HG03520 (cell line): Measurements from ENCODE around the gene ANKMY1.

ENCODE experiments used
- ATAC-seq: cut with Tn5 transposase; IDR thresholded peaks from one replicate; pipeline ENCODE4 v1.9.1; 2021; ENCODE audit warnings: mild to moderate bottlenecking, moderate library complexity; ENCODE audit not compliant: unreplicated experiment

The ANKMY1 gene

DNA sequence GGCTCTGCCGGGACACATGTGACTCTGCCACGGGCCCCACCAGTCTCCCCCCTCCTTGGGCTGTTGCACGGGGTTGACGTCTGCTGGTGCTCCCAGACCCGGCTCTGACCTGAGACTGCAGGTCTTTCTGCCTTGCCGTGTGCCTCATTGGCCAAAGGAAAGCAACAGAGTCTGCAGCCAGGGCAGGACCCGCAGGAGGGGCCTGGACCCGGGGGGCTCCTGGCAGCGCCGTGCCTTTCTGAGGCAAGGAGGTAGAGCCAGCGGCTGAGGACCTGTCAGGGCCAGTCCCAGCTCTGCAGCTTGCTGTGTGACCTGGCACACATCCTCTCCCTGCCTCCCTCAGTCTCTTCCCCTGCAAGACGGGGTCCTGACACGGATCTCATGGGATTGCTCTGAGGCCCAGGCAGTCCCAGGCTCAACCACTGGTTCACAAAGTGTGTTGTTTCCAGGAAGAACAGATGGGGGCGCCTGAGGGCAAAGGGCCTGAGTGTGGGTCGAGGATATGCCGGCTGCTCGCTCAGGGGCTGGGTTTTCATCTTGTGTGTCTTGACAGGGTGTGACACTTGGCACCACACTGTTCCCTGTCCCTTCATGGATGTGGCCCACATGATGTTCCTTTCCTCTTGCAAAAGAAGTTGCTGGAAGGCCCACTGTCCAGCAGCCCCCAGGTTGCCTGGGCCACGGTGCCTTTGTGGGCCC is 37.7 kb upstream of the ANKMY1 start:
- no peak for ATAC-seq

DNA sequence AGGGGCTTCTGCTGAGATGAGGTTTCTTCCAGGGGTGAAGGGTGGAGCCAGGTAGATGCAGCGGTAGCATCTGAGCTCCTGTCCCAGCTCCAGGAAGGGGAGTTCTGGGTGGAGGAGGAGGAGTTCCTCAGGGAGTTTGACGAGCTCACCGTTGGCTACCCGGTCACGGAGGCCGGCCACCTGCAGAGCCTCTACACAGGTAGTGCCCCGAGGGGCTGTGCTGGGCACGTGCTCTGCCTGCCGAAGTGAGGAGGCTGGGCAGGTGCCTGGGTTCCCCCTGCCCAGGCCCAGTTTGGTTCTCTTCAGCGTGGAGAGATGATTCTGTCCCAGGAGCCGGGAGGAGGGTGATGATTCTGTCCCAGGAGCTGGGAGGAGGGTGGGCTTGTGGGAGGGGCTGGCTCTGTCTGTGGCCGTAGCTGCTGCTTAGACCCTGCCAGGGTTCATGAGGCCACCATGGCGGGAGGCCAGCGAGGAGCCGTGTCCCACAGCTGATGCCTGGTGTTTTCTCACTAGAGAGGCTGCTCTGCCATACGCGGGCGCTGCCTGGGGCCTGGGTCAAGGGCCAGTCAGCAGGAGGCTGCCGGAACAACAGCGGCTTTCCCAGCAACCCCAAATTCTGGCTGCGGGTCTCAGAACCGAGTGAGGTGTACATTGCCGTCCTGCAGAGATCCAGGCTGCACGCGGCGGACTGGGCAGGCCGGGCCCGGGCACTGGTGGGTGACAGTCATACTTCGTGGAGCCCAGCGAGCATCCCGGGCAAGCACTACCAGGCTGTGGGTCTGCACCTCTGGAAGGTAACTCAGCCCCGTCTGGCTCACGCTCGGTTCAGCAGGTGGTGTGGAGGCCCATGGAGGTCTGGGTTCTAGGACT is 37.0 kb upstream of the ANKMY1 start:
- no peak for ATAC-seq

DNA sequence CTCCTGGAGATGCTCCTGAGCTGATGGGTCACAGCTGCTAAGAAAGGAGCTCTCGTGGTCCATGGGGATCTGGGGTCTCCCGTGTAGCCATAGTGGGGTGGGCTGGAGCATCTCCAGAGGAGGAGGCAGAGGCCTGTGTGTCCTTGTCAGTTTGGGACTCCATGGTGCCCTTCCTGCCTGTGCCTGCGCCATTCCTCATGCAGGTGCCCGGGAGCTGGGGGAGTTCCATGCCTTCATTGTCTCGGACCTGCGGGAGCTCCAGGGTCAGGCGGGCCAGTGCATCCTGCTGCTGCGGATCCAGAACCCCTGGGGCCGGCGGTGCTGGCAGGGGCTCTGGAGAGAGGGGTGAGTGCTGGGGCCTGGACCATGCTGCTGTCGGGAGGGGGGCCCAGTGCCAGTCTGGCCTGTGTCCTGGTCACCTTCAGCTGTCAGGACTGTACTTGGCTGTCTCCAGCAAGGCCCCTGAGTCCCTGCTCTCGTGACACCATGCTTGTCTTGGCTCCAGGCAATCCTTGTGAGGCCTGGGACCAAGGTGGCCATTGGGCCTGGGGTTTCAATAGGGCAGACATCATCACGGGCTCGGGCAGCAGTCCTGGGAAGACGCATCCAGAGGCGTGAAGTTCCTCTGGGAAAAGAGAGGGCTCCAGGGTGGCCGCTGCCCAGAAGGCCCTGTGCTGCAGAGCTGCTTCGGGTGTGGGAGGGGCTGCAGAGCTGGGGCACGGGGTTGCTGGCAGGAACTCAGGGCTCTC is 36.1 kb upstream of the ANKMY1 start:
- no peak for ATAC-seq

DNA sequence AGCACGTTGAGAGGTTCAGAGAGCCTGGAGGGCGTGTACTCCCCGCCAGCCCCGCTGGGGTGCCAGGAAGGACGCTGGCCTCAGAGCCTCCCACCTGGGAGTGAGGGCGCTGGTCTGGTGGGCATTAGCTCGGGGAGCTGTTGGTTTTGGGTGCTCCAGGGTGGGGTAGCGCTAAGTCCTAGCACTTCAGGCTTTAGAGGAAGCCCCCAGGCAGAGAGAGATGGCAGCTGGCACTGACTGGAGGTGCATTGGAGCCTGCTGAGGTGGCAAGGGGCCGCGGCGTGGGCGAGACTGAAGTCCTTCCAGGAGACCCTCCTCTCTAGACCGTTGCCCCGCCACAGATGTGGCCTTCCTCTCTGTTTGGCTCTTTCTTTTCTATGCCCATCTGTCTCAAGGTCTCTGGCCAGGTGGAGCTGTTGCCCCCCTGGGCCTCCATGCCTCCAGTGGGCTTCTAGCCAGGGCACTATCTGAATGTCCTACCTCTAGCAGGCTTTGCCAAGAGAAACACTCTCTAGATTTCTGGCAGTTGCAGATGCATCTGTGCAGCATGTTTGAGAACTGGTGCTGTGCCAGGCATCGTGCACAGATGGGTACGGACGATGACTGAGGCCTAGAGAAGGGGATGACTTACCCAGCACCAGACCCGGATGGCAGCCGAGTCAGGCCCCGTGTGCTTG is 35.4 kb upstream of the ANKMY1 start:
- ATAC-seq, result no peak

DNA sequence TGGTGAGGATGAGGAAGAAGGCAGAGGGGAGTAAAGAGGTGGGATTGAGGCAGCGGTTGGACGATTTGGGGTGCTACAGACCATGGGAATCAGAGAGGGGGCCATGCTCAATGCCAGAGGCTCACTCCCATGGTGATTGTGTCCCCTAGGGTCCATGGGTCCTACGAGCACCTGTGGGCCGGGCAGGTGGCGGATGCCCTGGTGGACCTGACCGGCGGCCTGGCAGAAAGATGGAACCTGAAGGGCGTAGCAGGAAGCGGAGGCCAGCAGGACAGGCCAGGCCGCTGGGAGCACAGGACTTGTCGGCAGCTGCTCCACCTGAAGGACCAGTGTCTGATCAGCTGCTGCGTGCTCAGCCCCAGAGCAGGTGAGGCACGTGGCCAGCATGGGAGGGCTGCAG is 34.0 kb upstream of the ANKMY1 start:
- ATAC-seq, result no peak

DNA sequence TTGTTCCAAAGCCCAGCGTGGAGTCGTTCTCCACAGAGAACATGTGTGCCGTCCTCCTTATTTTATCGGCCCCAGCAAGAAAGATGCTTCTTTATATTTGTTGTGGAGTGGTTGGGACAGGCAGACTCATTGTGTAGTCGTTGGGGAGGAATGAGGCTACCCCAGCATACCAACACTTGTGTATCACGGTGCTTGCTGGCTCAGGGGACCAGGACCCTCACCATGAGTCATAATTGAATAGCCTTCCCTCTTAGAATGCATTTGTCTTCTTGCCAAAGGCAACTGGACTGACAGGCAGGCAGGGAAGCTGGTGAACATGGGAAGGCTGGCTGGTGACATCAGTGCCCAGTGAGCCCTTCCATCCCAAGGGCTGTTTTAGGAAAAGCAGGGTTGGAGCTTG is 33.4 kb upstream of the ANKMY1 start:
- ATAC-seq, result no peak

DNA sequence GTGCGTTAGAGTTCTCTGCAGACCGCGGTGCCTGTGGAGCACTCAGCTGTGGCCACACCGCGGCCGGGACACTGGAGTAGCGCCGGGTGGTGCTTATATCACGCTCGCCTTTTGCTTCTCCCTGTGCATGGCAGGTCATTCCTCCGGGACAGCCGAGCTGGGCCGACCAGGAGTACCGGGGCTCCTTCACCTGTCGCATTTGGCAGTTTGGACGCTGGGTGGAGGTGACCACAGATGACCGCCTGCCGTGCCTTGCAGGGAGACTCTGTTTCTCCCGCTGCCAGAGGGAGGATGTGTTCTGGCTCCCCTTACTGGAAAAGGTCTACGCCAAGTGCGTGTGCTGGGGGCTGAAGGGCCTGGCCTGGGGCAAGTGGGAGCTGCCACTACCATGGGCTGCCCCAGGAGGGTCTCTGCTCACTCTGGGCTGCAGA is 32.9 kb upstream of the ANKMY1 start:
- ATAC-seq, result no peak

DNA sequence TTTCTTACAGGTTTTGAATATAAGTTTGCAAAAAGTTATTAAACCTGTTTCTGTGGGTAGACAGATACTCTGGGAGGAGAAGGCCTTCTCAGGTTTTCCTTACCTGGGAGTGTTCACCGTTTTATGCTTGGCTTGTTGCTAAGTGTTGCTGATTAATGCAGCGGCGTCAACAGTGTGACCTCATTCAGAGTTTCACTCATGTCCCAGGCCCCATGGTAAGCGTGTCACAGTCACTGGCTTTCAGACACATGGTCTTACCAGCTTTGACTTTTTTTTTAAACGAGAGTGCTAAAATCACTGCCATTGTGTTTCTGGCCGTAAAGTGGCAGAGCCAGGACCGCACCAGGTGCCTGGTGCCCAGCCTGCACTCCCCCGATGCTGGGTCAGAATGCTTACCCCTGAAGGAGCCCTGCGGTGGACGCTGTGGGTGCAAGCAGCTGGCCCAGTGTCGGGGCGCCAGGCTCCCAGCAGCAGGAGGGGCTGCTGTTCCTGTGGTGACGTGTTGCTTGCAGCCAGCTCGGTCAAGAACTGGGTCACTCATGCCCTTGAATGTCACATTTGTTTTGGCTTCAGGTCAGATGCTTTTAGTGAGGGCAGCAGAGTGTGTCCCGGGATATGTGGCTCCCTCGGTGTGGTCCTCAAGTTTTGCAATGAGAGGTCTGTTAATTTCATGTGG is 32.2 kb upstream of the ANKMY1 start:
- no peak for ATAC-seq

DNA sequence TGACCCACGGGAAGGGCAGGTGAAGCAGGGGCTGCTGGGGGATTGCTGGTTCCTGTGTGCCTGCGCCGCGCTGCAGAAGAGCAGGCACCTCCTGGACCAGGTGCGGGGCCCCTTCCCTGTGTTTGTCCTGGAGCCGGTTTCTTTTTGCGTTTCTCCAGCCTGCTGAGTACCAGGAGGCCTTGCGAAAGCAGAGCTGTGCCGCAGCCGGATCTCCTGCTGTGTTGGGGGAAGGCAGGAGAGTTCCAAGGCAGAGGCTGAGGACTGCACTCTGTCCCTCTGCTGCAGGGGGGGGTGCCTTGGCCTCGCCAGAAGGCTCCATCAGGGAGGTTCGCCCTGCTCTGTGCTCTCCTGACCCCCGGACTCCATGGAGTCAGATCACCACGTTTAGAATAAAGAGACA is 31.6 kb upstream of the ANKMY1 start:
- ATAC-seq, result no peak

DNA sequence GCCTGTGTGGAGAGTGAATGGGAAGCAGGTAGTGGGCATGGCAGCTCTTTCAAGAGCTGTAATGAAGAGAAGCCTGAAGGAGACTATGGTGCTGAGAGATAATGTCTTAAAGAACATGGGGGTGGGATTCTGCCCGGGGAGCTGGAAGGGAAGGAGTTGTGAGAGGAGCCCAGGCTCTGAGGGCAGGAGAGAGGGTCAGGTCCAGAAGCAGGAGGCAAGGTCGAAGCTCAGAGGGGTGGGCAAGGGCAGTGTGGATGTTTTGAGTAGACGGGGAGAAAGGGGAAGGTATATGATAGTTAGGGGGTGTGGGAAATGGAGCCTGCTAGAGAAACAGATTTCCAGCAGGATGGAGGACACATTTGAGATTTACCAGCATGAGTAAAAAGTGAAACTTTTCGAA is 30.9 kb upstream of the ANKMY1 start:
- ATAC-seq, result no peak

DNA sequence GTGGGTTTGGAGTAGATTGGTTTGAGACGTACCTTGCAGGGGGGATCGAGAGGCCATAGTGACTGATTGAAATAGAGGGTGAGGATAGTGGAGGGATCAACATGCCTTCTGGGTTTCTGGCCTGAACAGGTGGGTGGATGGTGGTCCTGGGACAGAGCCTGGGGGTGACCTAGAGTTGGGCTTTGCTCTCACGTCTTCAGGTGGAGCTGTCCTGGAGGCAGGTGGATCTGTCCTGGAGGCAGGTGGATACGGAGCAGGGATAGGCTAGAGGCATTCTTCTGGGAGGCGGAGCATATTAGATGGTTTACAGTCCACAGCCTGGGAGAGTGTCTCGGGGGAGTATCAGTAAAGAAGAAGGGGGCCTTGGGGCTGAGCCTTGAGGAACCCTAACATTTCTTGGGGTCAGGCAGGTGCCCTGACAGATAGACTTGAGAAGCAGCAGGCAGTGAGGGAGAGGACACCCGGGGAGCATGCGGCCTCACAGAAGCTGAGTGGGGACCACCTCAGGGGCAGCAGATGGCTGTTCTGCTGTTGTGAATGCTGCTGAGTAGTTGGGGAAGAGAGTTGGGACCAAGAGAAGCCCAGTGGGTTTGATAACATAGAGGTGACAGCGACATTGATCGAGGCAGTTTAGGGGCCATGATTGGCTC is 30.3 kb upstream of the ANKMY1 start:
- no peak for ATAC-seq

DNA sequence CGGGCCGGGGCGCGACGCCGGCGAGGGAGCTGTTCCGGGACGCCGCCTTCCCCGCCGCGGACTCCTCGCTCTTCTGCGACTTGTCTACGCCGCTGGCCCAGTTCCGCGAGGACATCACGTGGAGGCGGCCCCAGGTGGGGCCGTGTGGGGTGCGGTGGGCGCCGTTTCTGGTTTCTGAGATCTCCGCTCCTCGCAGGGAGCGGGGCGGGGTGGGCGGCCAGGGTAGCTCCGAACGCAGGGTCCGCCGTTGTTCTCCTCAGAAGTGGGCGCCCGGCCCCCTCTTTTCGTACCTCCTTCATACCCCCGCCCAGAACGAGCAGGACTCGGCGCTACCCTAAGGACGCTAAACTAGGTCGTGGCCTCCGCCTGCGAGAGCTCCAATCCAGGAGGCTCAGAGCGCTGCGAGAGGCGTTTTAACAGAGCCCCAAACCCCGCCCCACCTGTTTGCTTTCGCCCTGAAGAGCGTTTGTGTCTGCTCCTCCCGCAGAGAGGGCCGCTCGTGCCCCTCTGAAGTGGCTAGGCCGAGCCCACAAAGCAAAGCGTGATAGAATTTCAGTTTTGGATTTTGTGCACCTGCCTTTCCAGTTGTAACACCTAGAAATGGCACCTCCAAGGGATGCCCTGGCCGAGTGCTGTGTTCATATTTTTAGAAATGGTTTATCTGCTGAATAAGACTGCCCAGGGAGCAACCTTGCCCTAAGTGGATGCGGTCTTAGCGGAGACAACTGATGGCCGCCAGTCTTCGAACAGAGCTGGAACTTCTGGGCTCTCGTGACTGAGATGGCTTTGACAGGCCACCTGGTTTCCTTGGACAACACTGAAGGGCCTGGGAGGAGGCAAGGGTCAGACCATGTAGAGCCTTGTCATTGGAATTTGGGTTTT is 29.4 kb upstream of the ANKMY1 start:
- peak; percentile 1 for ATAC-seq

DNA sequence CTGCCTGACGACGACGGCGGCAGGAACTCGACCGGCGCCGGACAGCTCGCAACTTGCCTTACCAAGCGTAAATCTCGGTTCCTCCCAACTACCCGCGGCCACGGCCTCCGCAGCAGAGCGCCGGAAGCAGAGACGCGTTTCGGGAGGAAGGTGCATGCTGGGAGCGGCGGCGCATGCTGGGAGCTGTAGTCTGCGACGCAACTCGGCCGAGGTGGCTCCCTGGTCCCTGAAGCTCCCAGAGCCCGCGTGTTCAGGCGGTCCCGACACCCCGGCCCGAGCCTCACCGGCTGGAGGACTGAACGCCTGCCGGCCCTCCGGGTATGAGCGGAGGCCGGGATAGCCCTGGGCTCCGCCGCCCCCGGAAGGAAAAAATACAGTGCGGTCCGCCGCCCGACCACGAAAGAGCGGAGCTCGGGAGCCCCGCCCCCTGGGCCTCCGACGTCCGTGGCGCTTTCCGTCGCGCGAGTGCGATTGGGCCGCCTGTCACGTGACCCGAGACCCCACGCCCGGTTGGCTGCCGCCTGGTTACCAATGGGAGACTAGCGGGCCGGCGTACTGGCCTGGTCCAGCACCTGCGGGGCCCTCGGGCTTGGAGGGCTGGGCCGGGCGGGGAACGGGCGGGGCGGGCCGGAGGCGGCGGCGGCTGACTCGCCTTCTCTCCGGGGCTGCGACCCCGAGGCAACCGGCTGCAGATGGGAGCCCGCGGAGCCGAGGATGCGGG is 28.6 kb upstream of the ANKMY1 start, which contains the start of gene CAPN10:
Gene CAPN10, plus strand, starts transcription at position 537 of the 721 bp plus-strand sequence. Its CDS starts 178 bp downstream, at position 715.
- ATAC-seq, result peak; percentile 52

DNA sequence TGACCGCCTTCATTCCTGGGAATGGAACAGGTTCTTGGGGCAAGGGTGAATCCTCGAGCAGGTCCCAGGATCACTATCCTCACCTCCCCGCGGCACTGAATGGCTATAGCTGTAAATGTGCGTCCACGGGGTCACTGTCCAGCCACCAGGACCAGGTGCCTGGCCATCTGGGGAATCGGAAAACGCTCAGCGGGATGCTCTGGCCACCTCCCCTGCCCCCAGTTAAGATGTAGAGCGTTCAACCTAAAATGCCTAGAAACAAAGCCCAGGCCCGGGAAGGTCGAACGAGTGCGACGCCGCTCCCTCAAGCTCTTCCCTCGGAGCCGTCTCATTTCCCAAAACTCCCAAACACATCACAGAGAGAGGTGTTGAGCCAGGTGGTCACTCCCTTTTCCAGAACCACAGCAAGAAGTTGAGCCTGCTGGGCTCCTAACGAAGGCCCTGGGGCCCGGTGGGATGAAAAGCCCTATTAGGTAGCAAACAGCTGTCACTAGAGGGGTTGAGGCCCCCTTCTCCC is 28.0 kb upstream of the ANKMY1 start:
- ATAC-seq, result no peak

DNA sequence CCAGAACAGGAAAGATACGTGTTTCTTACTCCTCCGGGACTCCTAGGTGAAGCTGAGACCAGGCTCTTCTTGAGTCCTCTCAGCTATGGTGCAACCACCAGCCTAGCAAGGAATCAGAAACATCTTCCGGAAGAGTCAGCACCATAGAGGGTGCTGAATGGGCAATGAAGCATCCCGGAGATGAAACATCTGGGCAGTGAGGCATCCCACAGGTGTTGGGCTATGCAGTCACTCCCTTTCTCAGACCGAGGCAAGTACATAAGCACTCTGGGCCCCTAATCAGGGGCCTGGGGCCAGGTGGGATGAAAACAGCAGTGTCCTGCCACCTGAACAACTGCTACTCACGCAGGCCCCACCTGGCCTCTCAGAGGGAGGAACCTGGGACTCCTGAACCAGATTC is 27.3 kb upstream of the ANKMY1 start:
- ATAC-seq, result peak; percentile 14

DNA sequence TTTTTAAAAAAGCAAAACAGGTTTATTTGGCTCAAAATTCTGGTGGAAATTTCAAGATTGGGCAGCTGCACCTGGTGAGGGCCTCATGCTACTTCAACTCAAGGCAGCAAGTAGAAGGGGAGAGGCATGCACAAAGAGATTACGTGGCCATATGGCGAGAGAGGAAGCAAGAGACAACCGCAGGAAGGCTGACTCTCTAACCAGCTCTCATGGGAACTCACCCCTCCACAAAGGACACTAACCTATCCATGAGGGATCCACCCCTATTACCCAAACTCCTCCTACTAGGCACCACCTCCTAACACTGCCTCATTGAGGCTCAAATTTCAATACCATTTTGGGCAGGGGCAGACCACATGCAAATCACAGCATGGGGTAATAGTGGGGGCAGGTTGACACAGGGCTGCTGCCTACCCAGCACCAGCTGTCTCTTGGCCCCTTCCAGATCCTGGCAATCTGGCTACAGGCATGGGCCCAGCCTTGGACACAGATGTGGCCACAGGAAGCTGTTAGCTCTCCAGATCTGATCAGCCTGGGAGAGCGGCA is 26.8 kb upstream of the ANKMY1 start:
- peak; percentile 37 for ATAC-seq

DNA sequence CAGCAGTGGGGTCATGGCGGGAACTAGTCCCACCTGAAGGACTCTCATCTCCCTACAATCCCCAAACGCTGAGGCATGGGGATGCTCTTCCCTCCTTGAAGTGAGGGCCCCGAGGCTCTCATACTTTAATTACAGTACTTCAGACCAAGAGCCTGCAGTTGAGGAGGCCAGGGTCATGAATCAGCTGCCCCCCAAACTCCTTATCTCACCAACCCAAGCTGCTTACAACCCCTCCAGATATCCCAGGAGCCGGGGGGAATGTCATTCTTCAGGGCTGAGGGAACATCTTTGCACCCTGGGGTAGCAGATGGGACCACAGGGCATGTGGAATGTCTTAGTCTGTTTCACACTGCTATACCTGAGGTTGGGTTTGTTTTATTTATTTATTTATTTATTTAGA is 26.0 kb upstream of the ANKMY1 start:
- no peak for ATAC-seq

DNA sequence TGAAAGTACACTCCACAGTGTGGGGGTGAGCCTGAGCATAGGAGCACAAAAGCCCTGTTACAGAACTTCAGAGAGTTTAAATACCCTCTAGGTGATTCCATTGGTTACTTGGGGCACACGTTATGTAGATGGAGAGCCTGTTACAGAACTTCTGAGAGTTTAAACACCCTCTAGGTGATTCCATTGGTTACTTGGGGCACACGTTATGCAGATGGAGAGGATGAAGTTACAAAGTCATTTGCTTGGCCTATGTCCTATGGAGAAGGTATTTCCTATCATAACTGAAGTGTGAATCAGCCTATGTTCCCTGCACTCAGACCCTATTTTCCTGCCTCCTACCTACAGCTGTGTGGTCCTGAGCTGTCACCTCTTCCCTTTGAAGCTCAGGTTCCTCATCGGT is 25.0 kb upstream of the ANKMY1 start:
- ATAC-seq, result no peak
